Activated CD4-positive, alpha-beta memory T cell treated with anti-CD3 and anti-CD28 coated beads for 36 hours (primary cell): ENCODE measurements around the gene KLHL40. TPM values are rescaled to one million over a fixed set of nuclear protein-coding genes. Genes with fewer than 3 reads are reported as not detected.

Source experiments
- CTCF ChIA-PET: fragments of 350-600 bp; sonication (Branson Sonifier 250); formaldehyde crosslinking; loops from one replicate; lab custom pipeline; 2021; ENCODE audit warnings: antibody characterized with exemption, inconsistent platforms; lab: Charles Lee
- POLR2A ChIA-PET: fragments of 350-600 bp; sonication (Branson Sonifier 250); formaldehyde crosslinking; loops from one replicate; lab custom pipeline; 2021; ENCODE audit warnings: antibody characterized with exemption; lab: Charles Lee
- DNase-seq: peaks from one replicate; pipeline ENCODE4 v3.0.0-alpha.2; 2020
- H3K27ac Mint-ChIP-seq: one replicate; pipeline ENCODE4 v1.8.0; 2021; ENCODE audit warnings: mixed read lengths
- H3K27me3 Mint-ChIP-seq: one replicate; pipeline ENCODE4 v1.8.0; 2021; ENCODE audit warnings: mixed read lengths
- H3K36me3 Mint-ChIP-seq: one replicate; pipeline ENCODE4 v1.8.0; 2021; ENCODE audit warnings: mixed read lengths
- H3K4me1 Mint-ChIP-seq: one replicate; pipeline ENCODE4 v1.8.0; 2021; ENCODE audit warnings: low read depth, mixed read lengths
- H3K4me3 Mint-ChIP-seq: one replicate; pipeline ENCODE4 v1.8.0; 2021; ENCODE audit warnings: mild to moderate bottlenecking, mixed read lengths
- H3K9me3 Mint-ChIP-seq: one replicate; pipeline ENCODE4 v1.8.0; 2021; ENCODE audit warnings: mixed read lengths
- intact Hi-C: fragments of 100-400 bp; cut with micrococcal nuclease; formaldehyde crosslinking; loops from one replicate; pipeline ENCODE4 v1.15.1; 2023
- total RNA-seq, 2 experiments: library from RNA; stranded (reverse); gene quantifications; one replicate each; pipeline ENCODE4 v1.2.3, GENCODE V29; 2021

KLHL40 gene
- total RNA-seq, 2 experiments from 2014 or later: not detected

GRCh38 chr3:42698216-42698910 is 13.0 kb downstream of the KLHL40 start:
- no peaks in the 10 kb centered on the region for H3K27me3 Mint-ChIP-seq
- no peak overlapping the region for H3K4me3 Mint-ChIP-seq
- no peaks in the 10 kb centered on the region for H3K36me3 Mint-ChIP-seq
- ChIA-PET POLR2A (no interaction called here), CTCF (interaction anchor here (0.6 kb wide), 1 partner anchor 146 kb away, joined by 3 read pairs; no protein-coding TSS in a partner anchor)
- no peaks in the 10 kb centered on the region for H3K9me3 Mint-ChIP-seq
- DNase-seq: no peak
- intact Hi-C loops: no loop called here
- H3K4me1 Mint-ChIP-seq: peaks cover 6% of the 10 kb centered on the region
- no peak overlapping the region for H3K27ac Mint-ChIP-seq

- Mint-ChIP-seq H3K27ac (no peak overlapping the region), H3K4me3 (no peak overlapping the region), H3K4me1 (peaks cover 6% of the 10 kb centered on the region), H3K9me3 (no peaks in the 10 kb centered on the region), H3K27me3 (no peaks in the 10 kb centered on the region), H3K36me3 (no peaks in the 10 kb centered on the region)
- DNase-seq: peak; percentile 55
- POLR2A ChIA-PET: no interaction called here
- CTCF ChIA-PET: interaction anchor here (0.6 kb wide), 1 partner anchor 147 kb away, joined by 3 read pairs; no protein-coding TSS in a partner anchor
- intact Hi-C loops: no loop called here
Measured at GRCh38 chr3:42698911-42699230, 13.5 kb downstream of the KLHL40 start.

- H3K4me1 Mint-ChIP-seq: peaks cover 6% of the 10 kb centered on the region
- H3K27me3 Mint-ChIP-seq: no peaks in the 10 kb centered on the region
- intact Hi-C loops: no loop called here
- H3K4me3 Mint-ChIP-seq: no peak overlapping the region
- H3K36me3 Mint-ChIP-seq: no peaks in the 10 kb centered on the region
- ChIA-PET POLR2A (no interaction called here), CTCF (no interaction called here)
- DNase-seq: no peak
- no peaks in the 10 kb centered on the region for H3K9me3 Mint-ChIP-seq
- H3K27ac Mint-ChIP-seq: no peak overlapping the region
Measured at GRCh38 chr3:42699511-42699971, 14.2 kb downstream of the KLHL40 start.

- intact Hi-C loops: no loop called here
- Mint-ChIP-seq H3K4me3 (no peak overlapping the region), H3K27me3 (no peaks in the 10 kb centered on the region), H3K36me3 (no peaks in the 10 kb centered on the region), H3K4me1 (peaks cover 6% of the 10 kb centered on the region), H3K27ac (peak overlapping the region; percentile 34), H3K9me3 (no peaks in the 10 kb centered on the region)
- POLR2A ChIA-PET: no interaction called here
- CTCF ChIA-PET: interaction anchor here (0.9 kb wide), 1 partner anchor 153 kb away, joined by 3 read pairs; no protein-coding TSS in a partner anchor
- DNase-seq: no peak
Measured at GRCh38 chr3:42700366-42701288, 15.3 kb downstream of the KLHL40 start.

- no peaks in the 10 kb centered on the region for H3K36me3 Mint-ChIP-seq
- peaks cover 6% of the 10 kb centered on the region for H3K4me1 Mint-ChIP-seq
- intact Hi-C loops: no loop called here
- peak overlapping the region; percentile 34 for H3K27ac Mint-ChIP-seq
- no peaks in the 10 kb centered on the region for H3K27me3 Mint-ChIP-seq
- CTCF ChIA-PET: interaction anchor here (0.9 kb wide), 1 partner anchor 154 kb away, joined by 3 read pairs; no protein-coding TSS in a partner anchor
- POLR2A ChIA-PET: interaction anchor here (0.6 kb wide), 1 partner anchor 36 kb away, joined by 3 read pairs; no protein-coding TSS in a partner anchor
- H3K4me3 Mint-ChIP-seq: no peak overlapping the region
- H3K9me3 Mint-ChIP-seq: no peaks in the 10 kb centered on the region
- peak; percentile 75 for DNase-seq
Measured at GRCh38 chr3:42701371-42702065, 16.2 kb downstream of the KLHL40 start.

GRCh38 chr3:42702066-42702951 is 17.0 kb downstream of the KLHL40 start, which contains the start of gene HHATL:
TSS of gene HHATL (minus strand) at chr3:42702798. CDS start at chr3:42700826, 1,972 bp downstream.
- H3K27me3 Mint-ChIP-seq: no peaks in the 10 kb centered on the region
- no peak within 1 kb of the TSS for H3K4me3 Mint-ChIP-seq
- H3K4me1 Mint-ChIP-seq: peaks cover 6% of the 10 kb centered on the region
- DNase-seq: no peak
- ChIA-PET CTCF (interaction anchor here (0.9 kb wide), 1 partner anchor 154 kb away, joined by 3 read pairs; no protein-coding TSS in a partner anchor), POLR2A (interaction anchor here (0.9 kb wide), 1 partner anchor 50 kb away, joined by 3 read pairs; no protein-coding TSS in a partner anchor)
- intact Hi-C loops: no loop called here
- H3K9me3 Mint-ChIP-seq: no peaks in the 10 kb centered on the region
- no peak within 1 kb of the TSS for H3K27ac Mint-ChIP-seq
- H3K36me3 Mint-ChIP-seq: no peaks in the 10 kb centered on the region

- H3K36me3 Mint-ChIP-seq: no peaks in the 10 kb centered on the region
- ChIA-PET CTCF (no interaction called here), POLR2A (interaction anchor here (0.9 kb wide), 1 partner anchor 51 kb away, joined by 3 read pairs; no protein-coding TSS in a partner anchor)
- no peaks in the 10 kb centered on the region for H3K27me3 Mint-ChIP-seq
- H3K27ac Mint-ChIP-seq: no peak overlapping the region
- H3K9me3 Mint-ChIP-seq: no peaks in the 10 kb centered on the region
- no peak overlapping the region for H3K4me3 Mint-ChIP-seq
- H3K4me1 Mint-ChIP-seq: peaks cover 6% of the 10 kb centered on the region
- no peak for DNase-seq
- intact Hi-C loops: no loop called here
Measured at GRCh38 chr3:42702982-42703694, 17.8 kb downstream of the KLHL40 start.

GRCh38 chr3:42703695-42704025 is 18.3 kb downstream of the KLHL40 start:
- ChIA-PET POLR2A (no interaction called here), CTCF (no interaction called here)
- Mint-ChIP-seq H3K27me3 (no peaks in the 10 kb centered on the region), H3K4me1 (peaks cover 2% of the 10 kb centered on the region), H3K4me3 (no peak overlapping the region), H3K36me3 (no peaks in the 10 kb centered on the region), H3K9me3 (no peaks in the 10 kb centered on the region), H3K27ac (no peak overlapping the region)
- DNase-seq: no peak
- intact Hi-C loops: no loop called here

GRCh38 chr3:42704136-42704841 is 19.0 kb downstream of the KLHL40 start:
- no peaks in the 10 kb centered on the region for H3K36me3 Mint-ChIP-seq
- H3K4me1 Mint-ChIP-seq: no peaks in the 10 kb centered on the region
- intact Hi-C loops: no loop called here
- no peak overlapping the region for H3K27ac Mint-ChIP-seq
- H3K27me3 Mint-ChIP-seq: no peaks in the 10 kb centered on the region
- CTCF ChIA-PET: interaction anchor here (0.6 kb wide), 1 partner anchor 133 kb away, joined by 4 read pairs; no protein-coding TSS in a partner anchor
- no peak for DNase-seq
- POLR2A ChIA-PET: no interaction called here
- H3K4me3 Mint-ChIP-seq: no peak overlapping the region
- no peaks in the 10 kb centered on the region for H3K9me3 Mint-ChIP-seq

GRCh38 chr3:42705058-42705767 is 19.9 kb downstream of the KLHL40 start:
- ChIA-PET CTCF (no interaction called here), POLR2A (no interaction called here)
- Mint-ChIP-seq H3K27me3 (no peaks in the 10 kb centered on the region), H3K36me3 (no peaks in the 10 kb centered on the region), H3K9me3 (no peaks in the 10 kb centered on the region), H3K27ac (no peak overlapping the region), H3K4me1 (no peaks in the 10 kb centered on the region), H3K4me3 (no peak overlapping the region)
- DNase-seq: no peak
- intact Hi-C loops: no loop called here
